Heart left ventricle (tissue), 16 donors: ENCODE data around the gene TEX2. TPM values are rescaled to one million over a fixed set of nuclear protein-coding genes. Genes with fewer than 3 reads are reported as not detected.
"Not testable (repeated sequence)": the region's sequence is repeated elsewhere in the genome, so short reads cannot be mapped to it uniquely, and the experiment has no call there.

Experiments used
- ATAC-seq, 4 donors: fragments of 200-7000 bp; cut with Tn5 transposase; one replicate each; pipeline ENCODE4 v1.9.1; 2020 to 2022; ENCODE audit warnings: moderate library complexity in 4 of 4, mild to moderate bottlenecking in 3 of 4, moderate number of reproducible peaks in 1 of 4
- DNase-seq, 5 donors: peaks; one replicate each; pipeline ENCODE4 v3.0.0-alpha.2; 2020
- H3K27ac ChIP-seq, 12 donors: fragments of 200-600 bp; sonication (generic) in 4 of 12; one replicate each; pipeline versions ENCODE4 v1.5.0 to v1.8.0; 2016 to 2022; ENCODE audit warnings: mild to moderate bottlenecking in 2 of 12
- H3K27me3 ChIP-seq, 9 donors: fragments of 200-600 bp; sonication (generic) in 2 of 9; one replicate each; pipeline versions ENCODE4 v1.5.1 to v1.8.0; 2016 to 2022; ENCODE audit warnings: mild to moderate bottlenecking in 3 of 9
- H3K36me3 ChIP-seq, 9 donors: fragments of 200-600 bp; sonication (generic) in 2 of 9; one replicate each; pipeline versions ENCODE4 v1.5.0 to v1.8.0; 2018 to 2022; ENCODE audit warnings: mild to moderate bottlenecking in 2 of 9
- H3K4me1 ChIP-seq, 12 donors: fragments of 200-600 bp; sonication (generic) in 4 of 12; one replicate each; pipeline versions ENCODE4 v1.5.0 to v1.8.0; 2016 to 2022; ENCODE audit warnings: mild to moderate bottlenecking in 3 of 12
- H3K4me3 ChIP-seq, 12 donors: fragments of 200-600 bp; sonication (generic) in 4 of 12; one replicate each; pipeline versions ENCODE4 v1.5.0 to v1.8.0; 2017 to 2022; ENCODE audit warnings: mild to moderate bottlenecking in 9 of 12, moderate library complexity in 4 of 12
- H3K9me3 ChIP-seq, 12 donors: fragments of 200-600 bp; sonication (generic) in 4 of 12; one replicate each; pipeline versions ENCODE4 v1.5.0 to v1.8.0; 2016 to 2022; ENCODE audit warnings: mild to moderate bottlenecking in 1 of 12
- CTCF ChIP-seq, 12 donors: fragments of 200-600 bp; sonication (generic) in 4 of 12; IDR thresholded peaks; one replicate each; pipeline versions ENCODE4 v1.5.0 to v1.8.0; 2018 to 2022; ENCODE audit warnings: antibody characterized with exemption in 12 of 12, mild to moderate bottlenecking in 5 of 12
- POLR2A ChIP-seq, 2 donors: fragments of 450-650 bp; IDR thresholded peaks; one replicate each; pipeline ENCODE4 v1.6.1; 2017; ENCODE audit warnings: antibody characterized with exemption in 2 of 2, mild to moderate bottlenecking in 2 of 2, moderate library complexity in 2 of 2
- WGBS, 4 donors: extraction: QIAGEN DNeasy Blood & Tissue Kit in 2 of 4; methylation state at CpG; one replicate each; pipeline versions ENCODE4 v1.1.5 to v1.1.7; 2013 to 2018; 5-methylcytosine and 5-hydroxymethylcytosine counted together
- intact Hi-C, 10 donors: fragments of 100-400 bp; cut with DNase I; formaldehyde crosslinking; loops; one replicate each; pipeline versions ENCODE4 v1.11.1 to v1.14.2; 2022
- polyA plus RNA-seq, 2 donors: library from polyadenylated mRNA; stranded (reverse); fragments of 200-250 nt; gene quantifications; one replicate each; pipeline ENCODE4 v1.2.3, GENCODE V29; 2013
- total RNA-seq, 9 donors: library from RNA; depleted of rRNA in 2 of 9; stranded (reverse); fragments of >200 nt in 2 of 9; fragmentation: NEBNext Ultra II Directional in 3 of 9; extraction: Animal tissue kit (Norgen Biotek cat#: 25700) in 3 of 9; gene quantifications; one replicate each; pipeline versions ENCODE4 v1.1.0 to v1.2.4, GENCODE V29; 2016 to 2023
- donor health status: ischemic (EF 13 %, LVEDD 7.1; RV severe dilation, severe dysfunction).
- donor health status: healthy with polysubstance abuse.
- donor health status: DM: no; HTN: yes; CAD: no.
- donor health status: DM: no; HTN: no; CAD: no.
- donor health status: ischemic (EF 25% LVEDD 6.9; RV normal size, moderate dysfunction).
- donor health status: ischemic (EF 25% LVEDD 5.7; RV mildly dilated, moderate dysfunction).
- donor health status: healthy.
- donor health status: DM: yes; HTN: yes; CAD: no.
- donor health status: ischemic (EF 35%, LVEDD 5.7; RV mildly dilated, moderate dysfunction).
- donor health status: nonischemic (EF 11% LVEDD 7.7; RV severe dilation, severe dysfunction).
- donor health status: DM: yes; HTN: yes; CAD: no.
- donor health status: PGD.
- donor health status: ischemic (EF 29% LVEDD 5.4; RV normal size, mild dysfunction).
- donor health status: nonischemic (EF 23%, LVEDD 6.1; RV moderate dilation, normal function).

The TEX2 gene
- total and polyA plus RNA-seq, 11 donors: 16.8 to 55.8 (median 50.5) TPM

GRCh38 chr17:64223283-64223682 lies 39.8 kb downstream of the TEX2 start:
- ATAC-seq (no peak), DNase-seq (no peak)
- Histone ChIP-seq H3K36me3 (no peaks in the 10 kb centered on the region), H3K27me3 (no peaks in the 10 kb centered on the region), H3K27ac (no peak overlapping the region), H3K4me1 (peaks cover 0 to 31% (median 6%) of the 10 kb centered on the region in 12 donors), H3K4me3 (no peak overlapping the region), H3K9me3 (peaks cover 0 to 9% (median 0%) of the 10 kb centered on the region in 12 donors)
- intact Hi-C loops: no loop called here
- TF ChIP-seq POLR2A (IDR thresholded peaks at IDR 0.05) (no peak), CTCF (IDR thresholded peaks at IDR 0.05) (no peak)
- WGBS, 4 donors: 62 to 73% (median 64%) methylated on average over 2 of the region's 2 CpGs

- intact Hi-C loops: no loop called here
- peaks cover 6 to 45% (median 19%) of the 10 kb centered on the region in 12 donors for H3K4me1 ChIP-seq
- no peak overlapping the region for H3K27ac ChIP-seq
- no peak for DNase-seq
- no peaks in the 10 kb centered on the region for H3K36me3 ChIP-seq
- no peak for ATAC-seq
- WGBS, 4 donors: 55 to 74% (median 64%) methylated on average over 1 of the region's 1 CpG
- no peak for TF ChIP-seq CTCF (IDR thresholded peaks at IDR 0.05)
- no peak for TF ChIP-seq POLR2A (IDR thresholded peaks at IDR 0.05)
- H3K9me3 ChIP-seq: peaks cover 0 to 9% (median 0%) of the 10 kb centered on the region in 12 donors
- H3K4me3 ChIP-seq: no peak overlapping the region
- H3K27me3 ChIP-seq: no peaks in the 10 kb centered on the region
Observed at GRCh38 chr17:64221679-64222078, 41.4 kb downstream of the TEX2 start.

- H3K4me1 ChIP-seq: peaks cover 10 to 54% (median 30%) of the 10 kb centered on the region in 12 donors
- H3K9me3 ChIP-seq, DNase-seq, ATAC-seq, H3K27me3 ChIP-seq, H3K27ac ChIP-seq, H3K4me3 ChIP-seq, intact Hi-C loops, H3K36me3 ChIP-seq: not testable (repeated sequence)
- 97 to 99% (median 97%) methylated on average over 1 of the region's 1 CpG for WGBS, 4 donors
Observed at GRCh38 chr17:64220604-64221003, 42.5 kb downstream of the TEX2 start.

GRCh38 chr17:64219571-64219970 lies 43.5 kb downstream of the TEX2 start:
- Histone ChIP-seq H3K9me3 (peaks cover 0 to 9% (median 0%) of the 10 kb centered on the region in 12 donors), H3K36me3 (no peaks in the 10 kb centered on the region), H3K4me1 (peaks cover 10 to 64% (median 39%) of the 10 kb centered on the region in 12 donors), H3K4me3 (no peak overlapping the region), H3K27me3 (no peaks in the 10 kb centered on the region), H3K27ac (peak overlapping the region in 2 of 12 donors; percentile 3 to 41)
- no peak for TF ChIP-seq POLR2A (IDR thresholded peaks at IDR 0.05)
- no peak for TF ChIP-seq CTCF (IDR thresholded peaks at IDR 0.05)
- intact Hi-C loops: loop anchor here in 2 of 10 donors (5.0 to 10.0 kb wide), 3 partner anchors 43 to 72 kb away; partner anchors contain the start of gene TEX2 (in 1 of the 2)
- peak in 2 of 4 donors; percentile 23 to 25 for ATAC-seq
- WGBS, 4 donors: 63 to 83% (median 78%) methylated on average over 2 of the region's 2 CpGs
- no peak for DNase-seq

GRCh38 chr17:64218066-64218465 lies 45.0 kb downstream of the TEX2 start:
- Histone ChIP-seq H3K4me1 (peaks cover 10 to 67% (median 41%) of the 10 kb centered on the region in 12 donors), H3K4me3 (no peak overlapping the region), H3K9me3 (peaks cover 0 to 9% (median 0%) of the 10 kb centered on the region in 12 donors), H3K27me3 (no peaks in the 10 kb centered on the region), H3K27ac (peak overlapping the region in 6 of 12 donors; percentile 63 to 85 (median 77)), H3K36me3 (peaks cover 0 to 10% (median 7%) of the 10 kb centered on the region in 9 donors)
- 83 to 86% (median 85%) methylated on average over 3 of the region's 3 CpGs for WGBS, 4 donors
- DNase-seq (no peak), ATAC-seq (no peak)
- intact Hi-C loops: loop anchor here in 2 of 10 donors (5.0 to 10.0 kb wide), 3 partner anchors 44 to 71 kb away; partner anchors contain the start of gene TEX2 (in 1 of the 2)
- no peak for TF ChIP-seq POLR2A (IDR thresholded peaks at IDR 0.05)
- no peak for TF ChIP-seq CTCF (IDR thresholded peaks at IDR 0.05)
